ENCODE measurements around the gene DEPP1. TPM values are rescaled to one million over a fixed set of nuclear protein-coding genes. Genes with fewer than 3 reads are reported as not detected.

Gene DEPP1
- polyA plus RNA-seq, 3 donors: 190 to 1,305 (median 268) TPM

GRCh38 chr10:44948642-44949041, 30.0 kb downstream of the DEPP1 start:
- 62 to 92% (median 78%) methylated on average over 1 of the region's 1 CpG for WGBS, 3 donors
- no peak overlapping the region for H3K27ac ChIP-seq (ENCODE audit: low read depth, low read length)

GRCh38 chr10:44947371-44948152, 31.0 kb downstream of the DEPP1 start:
- H3K27ac ChIP-seq (ENCODE audit: low read depth, low read length): no peak overlapping the region
- WGBS, 3 donors: 60 to 87% (median 78%) methylated on average over 6 of the region's 6 CpGs

- no peak overlapping the region for H3K27ac ChIP-seq (ENCODE audit: low read depth, low read length)
- WGBS, 3 donors: 37 to 87% (median 60%) methylated on average over 2 of the region's 2 CpGs
Observed at GRCh38 chr10:44946205-44946604, 32.4 kb downstream of the DEPP1 start.

- 0 to 92% (median 53%) methylated on average over 1 of the region's 1 CpG for WGBS, 3 donors
- no peak overlapping the region for H3K27ac ChIP-seq (ENCODE audit: low read depth, low read length)
Observed at GRCh38 chr10:44944354-44944753, 34.3 kb downstream of the DEPP1 start.

GRCh38 chr10:44939691-44940401, 38.8 kb downstream of the DEPP1 start:
- WGBS, 3 donors: 74 to 83% (median 80%) methylated on average over 7 of the region's 7 CpGs
- H3K27ac ChIP-seq (ENCODE audit: low read depth, low read length): no peak overlapping the region

- no peak overlapping the region for H3K27ac ChIP-seq (ENCODE audit: low read depth, low read length)
- 82 to 93% (median 82%) methylated on average over 7 of the region's 7 CpGs for WGBS, 3 donors
Observed at GRCh38 chr10:44938956-44939355, 39.7 kb downstream of the DEPP1 start.

GRCh38 chr10:44937196-44938005, 41.2 kb downstream of the DEPP1 start:
- 73 to 82% (median 74%) methylated on average over 9 of the region's 9 CpGs for WGBS, 3 donors
- no peak overlapping the region for H3K27ac ChIP-seq (ENCODE audit: low read depth, low read length)

- H3K27ac ChIP-seq (ENCODE audit: low read depth, low read length): no peak overlapping the region
- WGBS, 3 donors: 75 to 91% (median 89%) methylated on average over 7 of the region's 7 CpGs
Observed at GRCh38 chr10:44936314-44936975, 42.2 kb downstream of the DEPP1 start.

GRCh38 chr10:44935966-44936295, 42.7 kb downstream of the DEPP1 start:
- 24 to 43% (median 26%) methylated on average over 3 of the region's 3 CpGs for WGBS, 3 donors
- H3K27ac ChIP-seq (ENCODE audit: low read depth, low read length): no peak overlapping the region

- H3K27ac ChIP-seq (ENCODE audit: low read depth, low read length): no peak overlapping the region
- 56 to 72% (median 65%) methylated on average over 9 of the region's 9 CpGs for WGBS, 3 donors
Observed at GRCh38 chr10:44935201-44935965, 43.2 kb downstream of the DEPP1 start.

- H3K27ac ChIP-seq (ENCODE audit: low read depth, low read length): no peak overlapping the region
- 67 to 83% (median 82%) methylated on average over 18 of the region's 18 CpGs for WGBS, 3 donors
Observed at GRCh38 chr10:44934416-44935200, 44.0 kb downstream of the DEPP1 start.

- 76 to 80% (median 77%) methylated on average over 9 of the region's 9 CpGs for WGBS, 3 donors
- no peak overlapping the region for H3K27ac ChIP-seq (ENCODE audit: low read depth, low read length)
Observed at GRCh38 chr10:44933451-44934321, 44.9 kb downstream of the DEPP1 start.

GRCh38 chr10:44932517-44933450, 45.8 kb downstream of the DEPP1 start:
- 42 to 53% (median 51%) methylated on average over 10 of the region's 10 CpGs for WGBS, 3 donors

GRCh38 chr10:44931621-44932516, 46.7 kb downstream of the DEPP1 start:
- no peak overlapping the region for H3K27ac ChIP-seq (ENCODE audit: low read depth, low read length)
- WGBS, 3 donors: 81 to 92% (median 91%) methylated on average over 10 of the region's 10 CpGs

More at GRCh38 chr10:44932517-44933450, 45.8 kb downstream of the DEPP1 start:
- no peak overlapping the region for H3K27ac ChIP-seq (ENCODE audit: low read depth, low read length)
